Brain microvascular endothelial cell (primary cell): ENCODE results near the gene HSPA6.

ENCODE experiments used
- DNase-seq: peaks from one replicate; pipeline ENCODE4 v3.0.0-alpha.2; 2020
- H3K27ac ChIP-seq: fragments of 250-450 bp; sonication (Bioruptor Pico); 2 replicates; pipeline ENCODE4 v1.5.1; 2020; ENCODE audit warnings: mild to moderate bottlenecking, moderate library complexity
- H3K27me3 ChIP-seq: fragments of 250-450 bp; sonication (Bioruptor Pico); replicated peaks from 2 replicates; pipeline ENCODE4 v1.5.1; 2020; ENCODE audit warnings: mild to moderate bottlenecking
- H3K36me3 ChIP-seq: fragments of 250-450 bp; sonication (Bioruptor Pico); replicated peaks from 2 replicates; pipeline ENCODE4 v1.5.1; 2020; ENCODE audit warnings: mild to moderate bottlenecking
- H3K4me3 ChIP-seq: 2 replicates; pipeline ENCODE4 v1.5.1; 2011; ENCODE audit warnings: low read depth, mild to moderate bottlenecking, control low read depth, low read length, moderate library complexity
- in situ Hi-C: cut with HindIII; loops from 2 replicates; pipeline ENCODE4 v1.10.0; 2017; ENCODE audit warnings: low sequenced_read_pairs, low pct_ligation_motif_present
- TF ChIP-seq, protein P1 (sequence below): IDR thresholded peaks from 2 replicates; pipeline ENCODE4 v1.5.1; 2011; ENCODE audit warnings: low read depth, mild to moderate bottlenecking, moderate library complexity, low read length, control low read depth, inconsistent platforms; ENCODE audit errors: missing control alignments

Gene HSPA6

DNA sequence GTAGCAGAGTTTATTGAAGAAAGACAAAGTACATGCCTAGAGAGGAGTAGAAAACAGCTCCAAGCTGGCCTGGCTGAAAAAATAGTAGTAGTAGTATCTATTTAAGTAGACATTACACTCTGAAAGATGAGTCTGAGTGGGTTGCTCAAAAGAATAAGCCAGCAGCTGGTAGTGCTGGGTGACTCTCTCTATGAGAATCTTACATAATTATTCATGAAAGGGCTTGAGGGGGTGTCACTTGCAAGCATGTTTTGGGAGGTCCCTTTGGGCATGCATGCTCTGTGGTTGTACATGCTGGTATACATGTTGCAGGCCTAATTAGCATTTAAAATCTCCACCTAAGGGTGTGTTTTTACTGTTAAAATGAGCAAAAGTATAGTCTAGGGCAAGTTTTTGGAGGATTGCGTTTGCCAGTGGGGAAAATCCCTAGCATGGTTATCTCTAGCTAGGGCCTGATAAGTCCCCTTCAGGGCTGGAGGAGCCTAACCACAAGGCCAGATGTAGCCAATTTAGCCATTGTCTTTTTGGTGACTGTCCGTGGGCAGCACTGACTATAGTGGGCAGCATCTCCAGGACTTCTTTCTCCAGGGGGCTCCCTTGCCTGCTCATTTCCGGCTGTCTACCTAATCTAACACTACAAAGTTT, 30.1 kb upstream of the HSPA6 start:
- TF ChIP-seq, protein P1, sequence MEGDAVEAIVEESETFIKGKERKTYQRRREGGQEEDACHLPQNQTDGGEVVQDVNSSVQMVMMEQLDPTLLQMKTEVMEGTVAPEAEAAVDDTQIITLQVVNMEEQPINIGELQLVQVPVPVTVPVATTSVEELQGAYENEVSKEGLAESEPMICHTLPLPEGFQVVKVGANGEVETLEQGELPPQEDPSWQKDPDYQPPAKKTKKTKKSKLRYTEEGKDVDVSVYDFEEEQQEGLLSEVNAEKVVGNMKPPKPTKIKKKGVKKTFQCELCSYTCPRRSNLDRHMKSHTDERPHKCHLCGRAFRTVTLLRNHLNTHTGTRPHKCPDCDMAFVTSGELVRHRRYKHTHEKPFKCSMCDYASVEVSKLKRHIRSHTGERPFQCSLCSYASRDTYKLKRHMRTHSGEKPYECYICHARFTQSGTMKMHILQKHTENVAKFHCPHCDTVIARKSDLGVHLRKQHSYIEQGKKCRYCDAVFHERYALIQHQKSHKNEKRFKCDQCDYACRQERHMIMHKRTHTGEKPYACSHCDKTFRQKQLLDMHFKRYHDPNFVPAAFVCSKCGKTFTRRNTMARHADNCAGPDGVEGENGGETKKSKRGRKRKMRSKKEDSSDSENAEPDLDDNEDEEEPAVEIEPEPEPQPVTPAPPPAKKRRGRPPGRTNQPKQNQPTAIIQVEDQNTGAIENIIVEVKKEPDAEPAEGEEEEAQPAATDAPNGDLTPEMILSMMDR, result no peak
- no peaks in the 10 kb centered on the region for H3K36me3 ChIP-seq
- H3K27ac ChIP-seq, result no peak overlapping the region
- no peak for DNase-seq
- in situ Hi-C loops, result no loop called here
- H3K27me3 ChIP-seq, result peaks cover 22% of the 10 kb centered on the region
- no peak overlapping the region for H3K4me3 ChIP-seq

DNA sequence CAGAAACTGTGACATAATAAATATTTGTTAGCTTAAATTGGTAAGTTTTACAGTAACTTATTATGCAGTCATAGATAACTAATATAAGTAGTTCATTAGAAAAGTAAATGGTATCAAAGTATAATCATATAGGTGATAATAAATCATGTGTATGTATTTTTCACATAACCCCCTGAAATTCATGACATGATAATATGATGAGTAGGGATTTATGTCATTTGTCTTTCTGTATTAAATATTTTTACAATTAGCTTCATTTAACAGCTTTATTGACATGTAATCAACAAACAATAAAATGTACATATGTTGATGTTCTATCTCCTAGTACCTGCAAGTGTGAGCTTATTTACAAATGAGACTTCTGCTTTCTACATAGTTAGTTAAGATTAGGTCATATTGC, 28.9 kb upstream of the HSPA6 start:
- TF ChIP-seq, protein P1, result no peak
- Histone ChIP-seq H3K27me3 (peaks cover 12% of the 10 kb centered on the region), H3K36me3 (no peaks in the 10 kb centered on the region), H3K4me3 (no peak overlapping the region), H3K27ac (no peak overlapping the region)
- in situ Hi-C loops, result no loop called here
- no peak for DNase-seq

DNA sequence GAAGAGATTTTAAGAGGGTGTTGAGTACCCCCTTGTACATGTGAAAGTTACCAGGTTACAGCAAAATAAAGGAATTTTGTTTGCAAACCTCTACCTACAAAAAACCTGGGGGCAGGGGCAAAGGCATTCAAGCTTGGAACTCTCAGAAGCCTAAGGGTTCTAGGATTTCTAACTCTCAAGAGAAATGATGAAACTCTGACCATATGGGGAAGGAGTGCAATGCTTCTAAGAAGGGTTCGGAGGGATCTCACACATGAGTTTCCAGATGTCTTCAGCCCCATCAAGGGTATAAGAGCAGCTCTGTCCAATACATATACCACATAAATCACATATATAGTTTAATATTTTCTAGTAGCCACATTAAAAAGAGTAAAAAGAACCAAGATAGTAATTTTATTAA, 26.4 kb upstream of the HSPA6 start:
- DNase-seq, result no peak
- Histone ChIP-seq H3K4me3 (no peak overlapping the region), H3K27ac (no peak overlapping the region), H3K36me3 (no peaks in the 10 kb centered on the region), H3K27me3 (no peaks in the 10 kb centered on the region)
- TF ChIP-seq, protein P1, result no peak
- in situ Hi-C loops, result no loop called here

DNA sequence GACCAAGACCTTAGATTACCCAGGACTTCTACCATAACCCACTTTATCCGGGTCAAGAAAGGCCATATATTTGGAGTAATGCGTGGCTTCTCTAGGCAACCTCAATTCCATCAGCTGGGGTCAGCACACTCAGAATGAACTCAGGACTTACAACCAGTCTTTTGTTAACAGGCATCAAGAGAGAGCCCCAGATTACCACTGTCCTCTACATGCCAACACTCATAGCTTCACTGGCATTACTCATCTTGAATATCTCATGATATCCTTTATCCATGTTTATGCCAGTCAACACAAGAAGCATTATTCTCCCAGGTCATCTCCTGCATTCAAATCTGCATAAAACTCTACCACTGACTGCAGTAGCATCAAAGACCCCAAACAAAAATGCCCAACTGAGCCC, 25.7 kb upstream of the HSPA6 start:
- in situ Hi-C loops, result no loop called here
- H3K27me3 ChIP-seq, result no peaks in the 10 kb centered on the region
- no peak overlapping the region for H3K4me3 ChIP-seq
- H3K36me3 ChIP-seq, result no peaks in the 10 kb centered on the region
- no peak overlapping the region for H3K27ac ChIP-seq
- TF ChIP-seq, protein P1, result no peak
- no peak for DNase-seq

DNA sequence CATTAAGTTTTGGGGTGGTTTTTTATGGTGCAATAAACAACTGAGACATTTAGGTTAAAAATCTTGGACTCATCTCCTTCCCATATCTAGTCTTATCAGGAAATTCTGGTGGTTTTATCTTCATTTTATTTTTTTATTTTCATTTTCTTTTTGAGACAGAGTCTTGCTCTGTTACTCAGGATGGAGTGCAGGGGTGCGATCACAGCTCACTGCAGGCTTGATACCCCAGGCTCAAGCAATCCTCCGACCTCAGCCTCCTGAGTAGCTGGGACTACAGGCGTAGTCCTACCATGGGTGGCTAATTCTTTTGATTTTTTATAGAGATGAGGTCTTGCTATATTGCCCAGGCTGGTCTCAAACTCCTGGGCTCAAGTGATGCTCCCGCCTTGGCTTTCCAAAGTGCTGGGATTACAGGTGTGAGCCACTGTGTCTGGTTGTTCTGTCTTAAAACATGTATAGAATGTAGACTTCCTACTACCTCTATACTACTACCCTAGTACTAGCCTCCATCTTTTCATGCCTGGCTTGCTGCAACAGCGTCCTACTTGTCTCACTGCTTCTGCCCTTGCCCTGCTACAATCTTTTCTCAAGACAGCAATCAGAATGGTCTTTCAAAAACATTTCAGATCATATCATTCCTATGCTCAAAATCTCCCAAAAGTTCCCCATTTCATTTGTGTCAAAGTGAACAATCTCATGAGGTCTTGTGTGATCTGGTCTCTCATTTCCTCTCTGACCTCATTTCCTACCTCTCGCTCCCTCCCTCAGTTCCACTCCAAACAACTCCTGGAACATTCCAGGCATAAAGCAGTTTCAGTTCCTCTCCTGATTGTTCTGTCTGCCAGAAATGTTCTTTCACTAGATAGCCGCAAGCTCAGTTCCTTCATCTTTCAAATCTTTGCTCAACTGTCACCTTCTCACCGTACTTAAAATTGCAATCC, 25.0 kb upstream of the HSPA6 start:
- DNase-seq, result no peak
- TF ChIP-seq, protein P1, result no peak
- H3K36me3 ChIP-seq, result no peaks in the 10 kb centered on the region
- H3K27me3 ChIP-seq, result no peaks in the 10 kb centered on the region
- in situ Hi-C loops, result no loop called here
- no peak overlapping the region for H3K4me3 ChIP-seq
- no peak overlapping the region for H3K27ac ChIP-seq
